HepG2 (cell line): ENCODE data around the gene IL36B. TPM values are rescaled to one million over a fixed set of nuclear protein-coding genes. Genes with fewer than 3 reads are reported as not detected.

Experiments
- ATAC-seq: fragments of 200-7000 bp; cut with Tn5 transposase; 3 replicates; pipeline ENCODE4 v1.9.1; 2020; ENCODE audit warnings: mild to moderate bottlenecking, moderate library complexity
- BruUV-seq: library from RNA; stranded (reverse); fragments of 400-500 nt; replicated peaks from 2 replicates; lab custom pipeline; 2021; lab: Mats Ljungman, UMichigan
- CTCF ChIA-PET: fragments of 300-600 bp; formaldehyde crosslinking; extraction: SDS; loops from one replicate; lab custom pipeline; 2021; ENCODE audit warnings: low total read pairs, inconsistent platforms, low intra/inter-chr PET ratio; lab: Yijun Ruan, JAX
- POLR2A ChIA-PET: fragments of 350-600 bp; sonication (Branson Sonifier 250); formaldehyde crosslinking; loops from one replicate; lab custom pipeline; 2020; ENCODE audit warnings: antibody characterized with exemption, inconsistent platforms; lab: Yijun Ruan, JAX
- DNase-seq: peaks from one replicate; pipeline ENCODE4 v3.0.0-alpha.2; 2015; ENCODE audit warnings: low spot score
- FAIRE-seq: peaks from 3 replicates; lab custom pipeline; 2011; peaks lifted over from hg19 to GRCh38; lab: Jason Lieb, UNC
- H2AFZ ChIP-seq: one replicate; pipeline ENCODE4 v1.6.1; 2011; ENCODE audit warnings: low read length, inconsistent platforms
- H3K27ac ChIP-seq: fragments of 300-600 bp; 3 replicates; pipeline ENCODE4 v1.8.0; 2011; ENCODE audit warnings: mixed run types, mild to moderate bottlenecking, mixed read lengths, low read length, inconsistent platforms; ENCODE audit not compliant: insufficient read depth; ENCODE audit errors: extremely low read length
- H3K27me3 ChIP-seq, 2 experiments: fragments of 200-600 bp in 1 of 2; 2 replicates in 1 of 2; 3 replicates in 1 of 2; pipeline versions ENCODE4 v1.6.0 to v1.8.0; 2011; ENCODE audit warnings: low read length in 2 of 2, mild to moderate bottlenecking in 2 of 2, moderate library complexity in 2 of 2, inconsistent platforms in 1 of 2; ENCODE audit not compliant: insufficient read depth in 2 of 2, control insufficient read depth in 1 of 2
- H3K36me3 ChIP-seq, 2 experiments: fragments of 200-600 bp in 1 of 2; replicated peaks in 1 of 2; 2 replicates in 1 of 2; 3 replicates in 1 of 2; pipeline versions ENCODE4 v1.5.1 to v1.8.0; 2011; ENCODE audit warnings: low read length in 2 of 2, inconsistent platforms in 1 of 2; ENCODE audit not compliant: insufficient read depth in 2 of 2, control insufficient read depth in 1 of 2
- H3K4me1 ChIP-seq: 2 replicates; pipeline ENCODE4 v1.5.1; 2012; ENCODE audit warnings: low read length, inconsistent platforms; ENCODE audit not compliant: insufficient read depth
- H3K4me2 ChIP-seq: 2 replicates; pipeline ENCODE4 v1.6.0; 2011; ENCODE audit warnings: low read depth, low read length, inconsistent platforms
- H3K4me3 ChIP-seq, 3 experiments: fragments of 200-600 bp in 1 of 3; sonication (generic), shearing (Covaris generic) in 1 of 3; replicated peaks in 1 of 3; 2 replicates each; pipeline ENCODE4 v1.5.1; 2011 to 2016; ENCODE audit warnings: low read length in 3 of 3, inconsistent platforms in 2 of 3, low read depth in 2 of 3, mild to moderate bottlenecking in 2 of 3, control low read depth in 1 of 3, mixed read lengths in 1 of 3; ENCODE audit not compliant: insufficient read depth in 1 of 3
- H3K79me2 ChIP-seq: one replicate; pipeline ENCODE4 v1.6.1; 2011; ENCODE audit warnings: low read length, inconsistent platforms; ENCODE audit not compliant: insufficient read depth
- H3K9ac ChIP-seq: 2 replicates; pipeline ENCODE4 v1.6.0; 2011; ENCODE audit warnings: mild to moderate bottlenecking, low read depth, low read length, inconsistent platforms; ENCODE audit not compliant: insufficient read depth
- H3K9me3 ChIP-seq: 2 replicates; pipeline ENCODE4 v1.5.1; 2012; ENCODE audit warnings: mild to moderate bottlenecking, low read length
- H4K20me1 ChIP-seq: 2 replicates; pipeline ENCODE4 v1.6.0; 2011; ENCODE audit warnings: inconsistent platforms, mild to moderate bottlenecking, low read length, moderate library complexity; ENCODE audit not compliant: insufficient read depth
- BHLHE40 ChIP-seq: IDR thresholded peaks from 2 replicates; pipeline ENCODE4 v1.6.1; 2011; ENCODE audit warnings: low read length, improper control_type of control experiment
- KDM5A ChIP-seq: fragments of 200-600 bp; sonication (generic); IDR thresholded peaks from 2 replicates; pipeline ENCODE4 v1.7.0; 2018; ENCODE audit warnings: antibody characterized with exemption, mild to moderate bottlenecking, low read length, borderline replicate concordance
- MED1 ChIP-seq: sonication (generic); formaldehyde crosslinking; IDR thresholded peaks from 2 replicates; pipeline ENCODE4 v1.4.0; 2020; ENCODE audit warnings: missing genetic modification reagents
- NFRKB ChIP-seq: fragments of 450-650 bp; IDR thresholded peaks from 2 replicates; pipeline ENCODE4 v1.6.1; 2017
- ONECUT2 ChIP-seq: sonication (generic); formaldehyde crosslinking; IDR thresholded peaks from 2 replicates; pipeline ENCODE4 v1.4.0; 2020; ENCODE audit warnings: missing genetic modification reagents
- SSRP1 ChIP-seq: IDR thresholded peaks from 2 replicates; pipeline ENCODE4 v1.6.1; 2016; ENCODE audit warnings: control low read depth
- ZBTB46 ChIP-seq: sonication (generic); formaldehyde crosslinking; IDR thresholded peaks from 2 replicates; pipeline ENCODE4 v1.4.0; 2020; ENCODE audit warnings: mild to moderate bottlenecking, missing genetic modification reagents, borderline replicate concordance
- ZNF12 ChIP-seq: sonication (generic); formaldehyde crosslinking; IDR thresholded peaks from 2 replicates; pipeline ENCODE4 v1.5.0; 2020; ENCODE audit warnings: missing genetic modification reagents
- ZNF280D ChIP-seq: sonication (generic); formaldehyde crosslinking; IDR thresholded peaks from 2 replicates; pipeline ENCODE4 v1.5.1; 2020; ENCODE audit warnings: mild to moderate bottlenecking, missing genetic modification reagents
- ZNF703 ChIP-seq: sonication (generic); formaldehyde crosslinking; IDR thresholded peaks from 2 replicates; pipeline ENCODE4 v1.5.1; 2020; ENCODE audit warnings: missing genetic modification reagents, mild to moderate bottlenecking, moderate library complexity, borderline replicate concordance
- ZSCAN29 ChIP-seq: sonication (generic); formaldehyde crosslinking; conservative IDR thresholded peaks from 2 replicates; pipeline ENCODE4 v1.4.0; 2020; ENCODE audit warnings: mild to moderate bottlenecking, missing genetic modification reagents
- WGBS: methylation state at CpG from one replicate; pipeline ENCODE4 v1.1.6; 2017; ENCODE audit warnings: low lambda C conversion rate; 5-methylcytosine and 5-hydroxymethylcytosine counted together
- in situ Hi-C: cut with HindIII; loops from 2 replicates; pipeline ENCODE4 v1.10.0; 2017; ENCODE audit warnings: low pct_unique_long_range_greater_than_20kb; ENCODE audit not compliant: extremely low pct_ligation_motif_present
- intact Hi-C: fragments of 100-400 bp; cut with micrococcal nuclease; formaldehyde crosslinking; loops from one replicate; pipeline ENCODE4 v1.10.0; 2022; ENCODE audit not compliant: unreplicated experiment
- polyA plus RNA-seq, 8 experiments: library from polyadenylated mRNA; depleted of rRNA in 3 of 8; stranded (reverse) in 7 of 8; unstranded in 1 of 8; fragments of >200 nt; fragmentation: Illumina TruSeq in 4 of 8; extraction: Trizol in 4 of 8; gene quantifications; 2 replicates each; pipeline versions ENCODE4 v1.2.1 to v1.2.3, GENCODE V29; 2011 to 2016; ENCODE audit warnings: low read depth in 4 of 8, missing spikeins in 1 of 8, mixed read lengths in 1 of 8; ENCODE audit not compliant: insufficient read depth in 1 of 8
- total RNA-seq, 5 experiments: library from RNA; depleted of rRNA; stranded (reverse); fragments of >200 nt; fragmentation: Illumina TruSeq; extraction: Trizol; gene quantifications; 2 replicates each; pipeline ENCODE4 v1.2.3, GENCODE V29; 2016; ENCODE audit warnings: low read depth in 1 of 5

The IL36B gene
- total and polyA plus RNA-seq, 2 of the 13 experiments (the other 11 are each of a cell fraction or from before 2014, with no cell fraction given) = not detected

DNA sequence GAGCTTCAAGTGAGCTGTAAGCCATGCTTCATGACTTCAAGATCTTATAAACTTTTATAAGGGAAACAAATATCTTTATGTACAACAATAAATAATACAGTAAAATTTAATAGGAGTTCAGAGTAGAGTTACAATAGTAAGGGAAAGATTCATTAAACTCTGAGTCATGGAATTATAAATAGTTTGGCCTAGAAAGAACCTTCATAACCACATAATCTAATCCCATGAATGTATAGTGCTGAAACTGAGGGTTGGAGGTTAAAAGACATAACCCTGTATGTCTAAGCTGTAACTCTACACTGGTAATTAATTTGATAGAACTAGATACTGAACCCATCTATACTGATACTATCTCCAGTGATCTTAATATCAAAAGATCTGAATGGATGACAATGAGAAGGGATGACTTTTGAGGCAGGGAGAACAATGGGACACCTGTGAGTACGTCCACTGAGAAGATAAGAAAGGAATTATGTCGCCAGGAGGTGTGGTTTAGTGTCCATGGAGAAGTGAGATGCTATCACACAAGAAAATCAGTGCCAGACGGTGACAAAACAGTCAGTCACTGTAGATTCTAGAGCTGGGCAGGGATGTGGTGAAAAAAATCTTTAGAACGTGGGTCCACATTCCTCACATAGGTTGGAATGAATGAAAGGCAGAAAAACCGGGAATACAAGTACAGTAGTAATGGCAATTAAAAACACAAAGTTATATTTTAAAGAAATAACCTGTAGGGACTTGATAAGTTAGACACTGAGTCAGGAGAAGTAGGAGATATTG lies 16.2 kb upstream of the IL36B start:
- FAIRE-seq (no peak), DNase-seq (no peak), ATAC-seq (no peak)
- H3K4me1 ChIP-seq = no peaks in the 10 kb centered on the region
- H3K79me2 ChIP-seq = no peaks in the 10 kb centered on the region
- H3K9me3 ChIP-seq = no peaks in the 10 kb centered on the region
- in situ Hi-C loops = no loop called here
- H2AFZ ChIP-seq = no peak overlapping the region
- no peaks in the 10 kb centered on the region for H3K36me3 ChIP-seq
- no peak overlapping the region for H3K4me2 ChIP-seq
- intact Hi-C loops = no loop called here
- no peak overlapping the region for H3K27ac ChIP-seq
- ChIA-PET POLR2A (interaction anchor here (0.6 kb wide), 1 partner anchor 136 kb away, joined by 3 read pairs; no protein-coding TSS in a partner anchor), CTCF (no interaction called here)
- WGBS = under 1% methylated on average over 5 of the region's 5 CpGs
- no TSS peak for BruUV-seq
- no peak overlapping the region for H3K4me3 ChIP-seq
- H3K9ac ChIP-seq = no peak overlapping the region
- TF ChIP-seq ONECUT2 (CRISPR knock-in tag) (no peak), ZNF280D (CRISPR knock-in tag) (no peak), ZSCAN29 (CRISPR knock-in tag) (no peak), ZNF12 (CRISPR knock-in tag) (no peak), ZNF703 (no peak), MED1 (CRISPR knock-in tag) (no peak), BHLHE40 (no peak), ZBTB46 (CRISPR knock-in tag) (no peak), NFRKB (no peak), SSRP1 (CRISPR knock-in tag) (no peak), KDM5A (no peak)
- peaks cover 0 to 2% of the 10 kb centered on the region in 2 experiments; a peak in 2 of 5 replicates for H3K27me3 ChIP-seq
- no peaks in the 10 kb centered on the region for H4K20me1 ChIP-seq
